Stimulated activated CD8-positive, alpha-beta memory T cell treated with anti-CD3 and anti-CD28 coated beads, Interleukin-7, amount 100 ng/mL, for 48 hours (primary cell): ENCODE measurements around the gene PUM1.

Source experiments
- DNase-seq, 2 donors: peaks; one replicate each; pipeline ENCODE4 v3.0.0-alpha.2; 2020; ENCODE audit warnings: low read depth in 1 of 2; ENCODE audit errors: extremely low read depth in 1 of 2

The PUM1 gene

GRCh38 chr1:30930631-30931173 is 134.8 kb downstream of the PUM1 start:
- no peak for DNase-seq

DNA sequence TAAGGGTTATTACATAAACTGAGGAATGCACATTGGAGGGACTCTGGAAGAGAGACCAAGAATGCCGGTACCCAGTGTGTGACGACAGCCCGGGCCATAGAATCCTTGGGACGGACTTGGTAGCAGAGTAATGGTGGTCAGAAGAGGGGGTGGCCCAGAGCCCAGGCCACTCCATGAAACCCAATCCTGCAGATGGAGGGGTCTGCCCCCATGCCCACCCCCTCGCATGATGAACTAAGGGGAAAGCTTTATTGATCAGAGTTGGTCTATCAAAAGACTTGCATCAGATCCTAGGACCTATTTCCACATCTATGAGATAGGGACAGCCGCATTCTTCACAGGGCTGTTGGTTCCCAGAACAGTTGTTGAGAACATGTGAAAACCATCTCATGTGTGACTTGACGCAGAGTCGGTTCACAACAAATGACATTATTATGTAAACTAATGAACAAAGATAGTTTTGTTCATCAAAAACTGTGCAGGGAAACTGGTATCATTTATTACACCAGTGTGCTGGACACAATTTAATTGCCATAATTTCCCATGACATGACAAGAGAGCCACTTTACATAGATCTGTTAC is 135.5 kb downstream of the PUM1 start:
- DNase-seq = no peak

DNA sequence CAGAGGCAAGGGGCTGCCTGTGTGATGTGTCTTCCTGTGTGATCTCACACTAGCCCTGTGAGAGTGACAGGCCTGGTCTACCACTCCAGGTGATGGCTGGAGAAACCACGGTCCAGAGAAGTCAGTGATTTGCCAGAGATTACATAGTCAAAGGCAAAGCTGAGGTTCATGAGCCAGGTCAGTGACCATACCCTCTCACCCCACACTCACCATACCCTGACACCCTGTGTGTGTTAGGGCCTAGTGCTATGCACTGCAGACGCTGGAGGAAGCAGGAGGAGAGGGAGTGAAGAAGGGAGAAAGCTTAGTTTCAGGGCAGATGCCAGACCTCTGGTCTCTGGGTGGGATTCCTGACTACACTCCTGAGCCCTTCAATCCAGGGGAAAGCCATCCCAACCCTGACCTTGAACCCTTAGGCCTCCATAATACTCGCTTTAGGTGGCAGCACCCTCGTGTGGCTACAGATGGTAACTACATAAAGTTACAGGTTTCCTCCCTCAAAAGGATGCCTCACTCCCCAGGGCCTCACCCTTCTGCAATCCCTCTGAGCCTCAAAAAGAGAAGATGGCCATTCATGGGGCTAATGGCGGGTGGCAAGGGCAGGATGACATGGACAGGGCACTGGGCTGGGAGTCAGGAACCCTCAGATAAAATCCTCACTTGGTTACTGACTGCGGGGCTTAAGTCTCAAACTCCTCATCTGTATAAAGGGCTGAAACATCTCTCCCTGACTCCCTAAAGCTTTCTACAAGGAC is 136.2 kb downstream of the PUM1 start:
- no peak for DNase-seq

GRCh38 chr1:30928789-30929134 is 136.8 kb downstream of the PUM1 start:
- DNase-seq = no peak

- DNase-seq = no peak
These were observed 137.3 kb downstream of the PUM1 start for GRCh38 chr1:30928171-30928570.

GRCh38 chr1:30927448-30927847 is 138.1 kb downstream of the PUM1 start:
- no peak for DNase-seq

- DNase-seq = no peak
These were observed 141.9 kb downstream of the PUM1 start for GRCh38 chr1:30923597-30923996.

DNA sequence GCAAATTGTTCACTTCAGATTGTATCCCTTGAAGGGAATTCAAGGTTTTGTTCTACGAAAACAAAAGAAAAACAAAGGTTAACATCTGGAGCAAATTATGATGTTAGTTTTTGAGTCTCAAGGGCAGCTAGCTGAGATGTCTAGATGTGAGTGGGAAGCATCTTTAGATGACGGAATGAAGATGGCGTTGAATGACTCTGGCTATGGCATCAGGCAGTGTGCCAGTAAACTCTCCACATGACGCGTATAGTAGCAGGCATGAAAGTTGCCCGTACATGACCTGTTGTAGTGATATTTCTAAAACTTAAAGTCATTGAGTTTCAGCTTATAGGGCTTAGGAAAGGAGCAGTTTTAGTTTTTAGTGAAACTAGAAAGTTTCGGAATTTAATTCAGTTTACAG is 144.7 kb downstream of the PUM1 start:
- DNase-seq = no peak

DNA sequence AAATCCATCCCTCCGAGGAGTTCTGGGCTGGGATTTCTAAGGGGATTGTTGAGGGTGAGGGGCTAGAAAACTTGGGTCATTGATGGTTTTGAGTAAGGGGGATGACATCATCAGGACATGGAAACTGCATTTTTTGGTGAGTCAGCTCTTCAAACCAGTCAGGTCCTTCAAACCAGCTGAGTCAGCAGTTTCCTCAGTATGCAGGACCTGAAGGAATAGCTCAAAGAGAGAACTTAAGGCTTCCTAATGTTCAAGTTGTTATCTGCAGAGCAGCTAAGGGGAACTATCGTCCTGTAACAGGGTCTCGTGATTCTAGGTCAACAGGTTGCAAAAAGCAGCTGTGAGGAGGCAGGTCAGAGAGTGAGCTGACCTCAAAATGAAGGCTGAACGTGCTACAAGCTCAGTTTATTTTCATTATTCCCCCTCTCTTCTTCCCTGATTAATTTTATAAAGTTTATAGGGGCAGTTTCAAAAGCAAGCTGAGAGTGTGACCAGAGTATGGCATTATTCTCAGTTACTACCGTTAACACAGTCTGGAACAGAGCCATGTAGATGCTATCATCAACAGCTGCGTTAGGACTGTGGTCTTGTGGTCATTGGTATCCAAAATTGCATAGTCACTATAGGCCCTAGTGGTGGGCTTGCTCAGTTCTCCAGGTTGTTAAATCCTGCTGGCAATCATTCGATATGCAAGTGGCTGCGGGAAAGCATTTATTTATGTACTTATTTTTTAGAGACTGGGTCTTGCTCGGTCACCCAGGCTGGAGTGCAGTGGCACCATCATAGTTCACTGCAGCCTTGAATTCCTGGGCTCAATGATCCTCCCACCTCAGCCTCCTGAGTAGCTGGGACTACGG is 146.3 kb downstream of the PUM1 start:
- DNase-seq = no peak

GRCh38 chr1:30916296-30916695 is 149.2 kb downstream of the PUM1 start:
- DNase-seq = no peak

DNA sequence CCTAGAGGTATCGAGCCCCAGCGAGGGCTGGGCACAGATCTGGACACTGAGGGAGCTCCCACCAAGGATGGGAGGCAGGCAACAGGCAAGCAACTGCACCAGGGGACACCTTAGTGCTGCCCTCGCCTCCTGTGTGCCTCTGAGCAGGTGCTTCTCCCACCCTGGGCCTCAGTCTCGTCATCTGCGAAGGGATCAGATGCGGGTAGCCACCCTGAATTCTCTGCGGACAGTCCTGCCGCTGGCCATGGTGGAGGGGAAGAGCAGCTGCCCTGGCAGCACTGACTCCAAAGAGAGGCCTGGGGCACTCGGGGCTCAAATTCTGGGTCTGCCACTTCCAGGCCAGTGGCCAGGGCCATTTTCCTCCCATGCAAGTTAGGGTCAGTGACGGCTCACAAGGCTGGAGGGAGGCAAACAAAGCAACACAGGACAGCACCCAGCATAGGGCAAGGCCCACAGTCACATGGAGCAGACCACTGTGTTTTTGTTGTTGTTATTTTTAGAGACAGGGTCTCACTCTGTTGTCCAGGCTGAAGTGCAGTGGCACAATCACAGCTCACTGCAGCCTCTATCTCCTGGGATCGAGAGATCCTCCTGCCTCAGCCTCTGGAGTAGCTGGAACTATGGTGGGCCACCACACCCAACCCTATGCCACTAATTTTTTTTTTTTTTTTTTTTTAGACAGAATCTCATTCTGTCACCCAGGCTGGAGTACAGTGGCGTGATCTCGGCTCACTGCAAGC is 149.9 kb downstream of the PUM1 start:
- DNase-seq = no peak

- DNase-seq = no peak
These were observed 150.6 kb downstream of the PUM1 start for GRCh38 chr1:30914931-30915330.

GRCh38 chr1:30914587-30914922 is 151.0 kb downstream of the PUM1 start:
- DNase-seq = no peak

GRCh38 chr1:30912913-30913652 is 152.4 kb downstream of the PUM1 start:
- no peak for DNase-seq

- no peak for DNase-seq
These were observed 153.3 kb downstream of the PUM1 start for GRCh38 chr1:30912224-30912623.

DNA sequence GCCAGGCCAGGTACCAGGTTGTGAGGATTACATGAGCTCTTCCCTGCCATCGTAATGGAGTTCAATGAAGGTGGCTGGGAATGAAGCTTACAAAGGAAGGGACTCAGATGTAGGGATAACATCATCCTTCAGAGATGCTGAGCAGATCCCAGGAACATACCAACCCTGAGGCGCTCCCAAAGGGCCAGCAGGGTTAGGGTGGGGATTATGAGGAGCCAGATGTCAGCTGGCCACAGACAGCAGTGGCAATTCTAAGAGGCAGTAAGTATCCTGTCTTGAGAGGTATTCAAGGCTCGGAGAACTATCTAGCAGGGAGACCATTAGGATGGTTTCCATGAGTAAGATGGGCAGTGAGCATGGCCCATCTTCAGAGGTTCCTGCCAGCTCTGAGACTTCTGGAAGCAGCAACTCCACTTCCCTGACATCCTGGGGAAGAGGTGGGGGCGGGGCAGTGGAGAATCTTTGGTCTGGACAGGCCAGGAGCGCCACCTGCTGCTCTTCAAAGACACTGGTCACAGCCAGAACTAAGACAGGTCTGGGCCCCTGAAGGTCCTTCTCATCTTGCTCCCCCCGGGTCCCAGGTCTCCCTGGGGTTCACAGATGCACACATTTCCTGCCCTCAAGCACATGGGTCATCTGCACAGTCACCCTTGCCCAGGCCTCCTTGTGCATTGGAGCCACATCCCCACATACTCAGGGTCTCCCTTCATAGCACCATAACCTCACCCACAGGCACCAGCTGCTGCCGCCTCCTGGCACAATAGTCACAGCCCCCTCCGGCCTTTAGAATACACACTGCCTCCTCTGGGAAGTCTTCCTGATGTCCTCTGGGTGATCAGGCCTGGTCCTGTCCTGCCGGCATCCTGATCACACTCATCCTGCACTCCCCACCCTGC is 154.2 kb downstream of the PUM1 start:
- peak; percentile 21 to 34 for DNase-seq

DNA sequence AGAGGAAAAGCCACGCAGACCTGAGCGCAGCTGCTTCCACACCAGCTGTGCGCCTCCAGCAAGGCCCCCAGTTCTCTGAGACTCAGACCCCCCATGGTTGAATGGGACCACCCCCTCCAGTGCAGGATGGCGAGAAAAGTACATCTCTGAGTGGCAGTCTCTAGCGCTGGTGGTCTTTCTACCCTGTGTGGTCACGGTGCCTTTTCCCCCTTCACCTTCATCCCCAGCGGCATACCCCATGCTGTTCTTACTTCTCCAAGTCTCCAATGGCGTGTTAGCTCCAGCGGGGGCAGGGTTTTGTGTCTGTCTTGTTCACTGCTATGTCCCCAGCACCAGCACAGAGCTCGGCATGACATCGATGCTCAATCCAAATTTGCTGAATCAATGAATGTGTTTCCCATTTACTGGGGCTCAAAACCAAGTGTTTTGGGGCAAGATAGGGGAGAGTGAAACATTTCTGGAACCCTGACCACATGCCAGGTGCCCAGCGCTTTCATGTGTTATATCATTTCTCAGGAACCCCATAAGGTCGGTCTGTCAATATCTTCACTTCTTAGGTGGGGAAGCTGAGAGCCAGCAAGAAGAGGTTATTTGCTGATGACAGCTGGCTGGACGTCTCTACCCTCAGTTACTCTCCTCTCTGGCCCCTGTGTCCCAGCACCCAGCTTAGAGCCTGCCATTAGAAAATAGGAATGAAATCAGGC is 156.0 kb downstream of the PUM1 start:
- no peak for DNase-seq

GRCh38 chr1:30908696-30909364 is 156.7 kb downstream of the PUM1 start, which contains the start of gene SDC3:
Gene SDC3 (minus strand): TSS chr1:30908758. CDS start chr1:30908586, 172 bp downstream.
- DNase-seq = no peak
